HL-60 (cell line): Measurements from ENCODE around the gene FTO.

Source experiments
- CTCF ChIP-seq: IDR thresholded peaks from one replicate; pipeline ENCODE4 v1.5.1; 2011; ENCODE audit warnings: low read length, control low read depth, inconsistent platforms; ENCODE audit not compliant: insufficient read depth
- POLR2AphosphoS5 ChIP-seq: IDR thresholded peaks from 2 replicates; pipeline ENCODE4 v1.6.1; 2012; ENCODE audit warnings: low read depth
- REST ChIP-seq: IDR thresholded peaks from 2 replicates; pipeline ENCODE4 v1.6.1; 2012; ENCODE audit warnings: low read depth; ENCODE audit not compliant: insufficient replicate concordance

GRCh38 chr16:54199487-54200160 is 495.7 kb downstream of the FTO start:
- TF ChIP-seq CTCF (no peak), POLR2AphosphoS5 (no peak), REST (no peak)
